Measurements from ENCODE around the gene BHMT2.

The BHMT2 gene

DNA sequence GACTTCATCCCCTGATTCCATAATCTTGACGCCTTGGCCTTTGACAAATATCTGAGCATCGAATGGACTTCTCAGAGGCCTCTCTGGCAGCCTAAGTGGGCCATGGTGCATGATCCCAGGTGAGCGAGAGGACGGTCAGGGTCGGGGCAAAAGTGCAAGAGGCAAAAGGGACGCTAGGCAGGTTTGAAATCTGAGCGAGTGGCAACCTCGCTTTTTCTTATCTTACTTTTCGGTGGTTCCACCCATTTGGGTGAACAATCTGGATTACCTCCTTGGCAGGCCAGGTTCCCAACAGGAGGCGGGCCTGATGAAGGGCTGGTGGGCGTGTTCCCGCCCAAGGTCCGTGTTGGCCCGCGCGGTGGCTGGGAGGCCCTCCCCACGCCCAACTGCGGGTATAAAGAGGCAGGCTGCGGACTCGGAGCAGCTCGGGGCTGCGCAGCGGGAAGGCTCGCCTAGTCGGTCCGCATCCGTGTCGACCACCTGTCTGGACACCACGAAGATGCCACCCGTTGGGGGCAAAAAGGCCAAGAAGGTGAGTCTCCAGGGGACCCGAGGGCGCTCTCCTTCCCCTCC is 41.9 kb downstream of the BHMT2 start, which contains the start of gene BHMT:
TSS of gene BHMT (plus strand) at position 423 of the 573 bp plus-strand sequence. CDS start at position 500, 77 bp downstream.
- TF ChIP-seq, protein P1, sequence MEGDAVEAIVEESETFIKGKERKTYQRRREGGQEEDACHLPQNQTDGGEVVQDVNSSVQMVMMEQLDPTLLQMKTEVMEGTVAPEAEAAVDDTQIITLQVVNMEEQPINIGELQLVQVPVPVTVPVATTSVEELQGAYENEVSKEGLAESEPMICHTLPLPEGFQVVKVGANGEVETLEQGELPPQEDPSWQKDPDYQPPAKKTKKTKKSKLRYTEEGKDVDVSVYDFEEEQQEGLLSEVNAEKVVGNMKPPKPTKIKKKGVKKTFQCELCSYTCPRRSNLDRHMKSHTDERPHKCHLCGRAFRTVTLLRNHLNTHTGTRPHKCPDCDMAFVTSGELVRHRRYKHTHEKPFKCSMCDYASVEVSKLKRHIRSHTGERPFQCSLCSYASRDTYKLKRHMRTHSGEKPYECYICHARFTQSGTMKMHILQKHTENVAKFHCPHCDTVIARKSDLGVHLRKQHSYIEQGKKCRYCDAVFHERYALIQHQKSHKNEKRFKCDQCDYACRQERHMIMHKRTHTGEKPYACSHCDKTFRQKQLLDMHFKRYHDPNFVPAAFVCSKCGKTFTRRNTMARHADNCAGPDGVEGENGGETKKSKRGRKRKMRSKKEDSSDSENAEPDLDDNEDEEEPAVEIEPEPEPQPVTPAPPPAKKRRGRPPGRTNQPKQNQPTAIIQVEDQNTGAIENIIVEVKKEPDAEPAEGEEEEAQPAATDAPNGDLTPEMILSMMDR (conservative IDR thresholded peaks at IDR 0.05; ENCODE audit: control insufficient read depth, insufficient read depth, low read depth, low read length): no peak
- H3K4me3 ChIP-seq (ENCODE audit: control insufficient read depth, low read depth, low read length): no peak within 1 kb of the TSS
- DNase-seq (ENCODE audit: low read depth): no peak

DNA sequence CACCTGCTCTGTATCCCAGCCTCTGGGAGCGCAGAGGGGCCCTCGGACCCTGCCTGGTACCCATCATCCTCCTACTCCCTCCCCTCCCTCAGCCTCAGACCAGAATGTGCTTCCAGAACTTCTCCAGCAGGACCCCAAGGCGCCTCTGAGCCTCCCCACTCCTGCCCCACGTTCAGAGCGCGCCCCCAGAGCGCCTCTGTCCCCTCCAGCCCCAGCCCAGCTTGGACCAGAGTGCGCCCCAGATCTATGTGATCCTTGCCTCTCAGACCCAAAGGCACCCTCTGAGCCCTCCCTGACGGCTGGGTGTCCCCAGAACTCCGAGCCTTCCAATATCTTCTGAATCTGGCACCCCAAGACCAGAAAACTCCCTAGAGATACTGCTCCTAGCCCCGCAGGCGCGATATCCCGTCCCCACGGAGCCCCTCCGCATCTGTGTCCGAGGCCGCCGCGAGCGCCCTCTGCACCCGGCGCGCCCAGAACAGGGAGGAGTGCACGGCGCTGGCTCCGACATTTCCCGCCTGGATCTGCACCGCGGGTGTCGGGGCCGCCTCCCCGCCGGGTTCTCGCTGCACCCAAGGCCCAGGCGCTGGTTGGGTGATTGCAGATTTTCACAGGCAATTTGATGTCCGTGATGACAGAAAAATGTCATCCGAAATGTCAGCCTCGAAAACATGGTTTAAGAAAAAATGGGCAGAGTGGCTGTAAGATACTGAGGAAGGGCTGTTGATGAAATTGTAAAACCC is 42.6 kb downstream of the BHMT2 start:
- no peak for DNase-seq (ENCODE audit: low read depth)
- H3K4me3 ChIP-seq (ENCODE audit: control insufficient read depth, low read depth, low read length): no peak overlapping the region
- TF ChIP-seq, protein P1 (conservative IDR thresholded peaks at IDR 0.05; ENCODE audit: control insufficient read depth, insufficient read depth, low read depth, low read length): no peak

GRCh38 chr5:79112703-79113058 is 43.1 kb downstream of the BHMT2 start:
- no peak overlapping the region for H3K4me3 ChIP-seq (ENCODE audit: control insufficient read depth, low read depth, low read length)

DNA sequence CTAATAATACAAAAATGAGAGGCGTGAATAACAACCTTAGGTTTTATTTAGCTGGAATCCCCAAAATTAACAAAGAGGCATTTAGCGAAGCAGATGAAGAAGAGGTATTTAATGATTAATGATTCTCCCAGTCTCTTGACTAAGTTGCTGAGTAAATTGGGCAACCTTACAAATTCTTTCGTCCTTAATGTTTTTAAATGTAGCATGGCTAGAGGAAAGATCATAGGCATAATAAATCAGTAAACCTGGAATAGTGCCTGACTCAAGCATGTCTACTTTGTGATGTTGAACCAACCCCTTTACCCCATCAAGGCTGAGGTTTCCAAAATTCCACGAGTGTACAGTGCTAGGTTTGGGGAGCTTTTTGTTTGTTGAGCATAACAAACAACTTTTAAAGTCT is 49.9 kb downstream of the BHMT2 start:
- peak; percentile 34 for DNase-seq (ENCODE audit: low read depth)
- no peak overlapping the region for H3K4me3 ChIP-seq (ENCODE audit: control insufficient read depth, low read depth, low read length)
- TF ChIP-seq, protein P1 (conservative IDR thresholded peaks at IDR 0.05; ENCODE audit: control insufficient read depth, insufficient read depth, low read depth, low read length): no peak

More at GRCh38 chr5:79112703-79113058, 43.1 kb downstream of the BHMT2 start:
- TF ChIP-seq, protein P1 (conservative IDR thresholded peaks at IDR 0.05; ENCODE audit: control insufficient read depth, insufficient read depth, low read depth, low read length): no peak
- DNase-seq (ENCODE audit: low read depth): no peak

DNA sequence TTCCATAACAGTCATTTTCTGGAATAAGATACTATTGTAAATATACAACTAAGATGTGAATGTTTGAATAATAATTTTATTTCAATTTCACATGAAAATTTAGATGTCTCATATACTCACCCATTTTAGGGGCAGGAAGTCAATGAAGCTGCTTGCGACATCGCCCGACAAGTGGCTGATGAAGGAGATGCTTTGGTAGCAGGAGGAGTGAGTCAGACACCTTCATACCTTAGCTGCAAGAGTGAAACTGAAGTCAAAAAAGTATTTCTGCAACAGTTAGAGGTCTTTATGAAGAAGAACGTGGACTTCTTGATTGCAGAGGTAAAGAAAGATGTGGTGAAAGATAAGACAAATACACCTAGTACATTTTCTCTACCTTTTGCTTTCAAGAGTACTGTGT is 50.7 kb downstream of the BHMT2 start:
- H3K4me3 ChIP-seq (ENCODE audit: control insufficient read depth, low read depth, low read length): no peak overlapping the region
- TF ChIP-seq, protein P1 (conservative IDR thresholded peaks at IDR 0.05; ENCODE audit: control insufficient read depth, insufficient read depth, low read depth, low read length): no peak
- no peak for DNase-seq (ENCODE audit: low read depth)

DNA sequence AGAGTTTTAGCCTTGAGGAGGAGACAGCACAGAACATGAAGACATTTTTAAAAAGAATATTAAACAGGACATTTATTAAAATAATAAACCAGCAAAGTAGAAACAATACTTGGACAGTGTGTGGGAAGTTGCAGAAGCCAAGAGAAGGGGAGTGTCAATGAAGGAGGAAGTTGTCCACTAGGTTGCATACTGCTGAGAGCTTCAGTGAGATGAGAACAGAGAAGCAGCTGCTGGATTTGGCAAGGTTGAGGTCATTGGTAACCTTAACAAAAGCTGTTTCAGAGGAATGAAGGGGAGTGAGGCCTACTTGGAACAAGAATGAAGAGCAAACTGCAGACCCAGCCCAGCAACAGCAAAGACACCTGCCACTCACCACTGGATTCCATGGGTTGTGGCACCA is 53.4 kb downstream of the BHMT2 start:
- no peak overlapping the region for H3K4me3 ChIP-seq (ENCODE audit: control insufficient read depth, low read depth, low read length)
- DNase-seq (ENCODE audit: low read depth): no peak
- TF ChIP-seq, protein P1 (conservative IDR thresholded peaks at IDR 0.05; ENCODE audit: control insufficient read depth, insufficient read depth, low read depth, low read length): no peak

Data from fibroblast of mammary gland (primary cell).